GM23248 (cell line): ENCODE data around the gene CFAP20DC. TPM values are rescaled to one million over a fixed set of nuclear protein-coding genes. Genes with fewer than 3 reads are reported as not detected.

Source experiments
- DNase-seq: peaks from one replicate; pipeline ENCODE4 v3.0.0-alpha.2; 2015
- H2AFZ ChIP-seq: fragments of 200-600 bp; sonication (generic); 2 replicates; pipeline ENCODE4 v1.6.1; 2016; ENCODE audit warnings: antibody characterized with exemption
- H3F3A ChIP-seq: fragments of 200-600 bp; sonication (generic); 2 replicates; pipeline ENCODE4 v1.6.1; 2016; ENCODE audit warnings: mild to moderate bottlenecking, antibody characterized with exemption, mixed run types; ENCODE audit not compliant: insufficient read depth
- H3K27ac ChIP-seq: fragments of 200-600 bp; sonication (generic); 2 replicates; pipeline ENCODE4 v1.5.1; 2016; ENCODE audit warnings: mild to moderate bottlenecking
- H3K27me3 ChIP-seq: fragments of 200-600 bp; sonication (generic); replicated peaks from 2 replicates; pipeline ENCODE4 v1.6.1; 2016; ENCODE audit warnings: mild to moderate bottlenecking; ENCODE audit not compliant: insufficient read depth
- H3K36me3 ChIP-seq: fragments of 200-600 bp; sonication (generic); 2 replicates; pipeline ENCODE4 v1.6.1; 2016; ENCODE audit warnings: low read depth, mild to moderate bottlenecking
- H3K4me1 ChIP-seq: fragments of 200-600 bp; sonication (generic); 2 replicates; pipeline ENCODE4 v1.6.1; 2016; ENCODE audit warnings: mild to moderate bottlenecking; ENCODE audit not compliant: insufficient read depth
- H3K4me2 ChIP-seq: fragments of 200-600 bp; sonication (generic); one replicate; pipeline ENCODE4 v1.6.1; 2016; ENCODE audit warnings: mild to moderate bottlenecking; ENCODE audit not compliant: unreplicated experiment
- H3K4me3 ChIP-seq: fragments of 200-600 bp; sonication (generic); 2 replicates; pipeline ENCODE4 v1.5.1; 2016; ENCODE audit warnings: mild to moderate bottlenecking
- H3K79me2 ChIP-seq: fragments of 200-600 bp; sonication (generic); 2 replicates; pipeline ENCODE4 v1.6.1; 2016; ENCODE audit warnings: mild to moderate bottlenecking; ENCODE audit not compliant: insufficient read depth
- H3K9ac ChIP-seq: fragments of 200-600 bp; sonication (generic); 2 replicates; pipeline ENCODE4 v1.6.1; 2016; ENCODE audit warnings: mild to moderate bottlenecking
- H3K9me2 ChIP-seq: fragments of 200-600 bp; sonication (generic); 2 replicates; pipeline ENCODE4 v1.6.1; 2016; ENCODE audit warnings: mixed run types, mild to moderate bottlenecking, moderate library complexity; ENCODE audit not compliant: insufficient read depth
- H3K9me3 ChIP-seq: fragments of 200-600 bp; sonication (generic); one replicate; pipeline ENCODE4 v1.6.1; 2017; ENCODE audit warnings: low read depth
- H4K20me1 ChIP-seq: fragments of 200-600 bp; sonication (generic); 2 replicates; pipeline ENCODE4 v1.6.0; 2016; ENCODE audit not compliant: insufficient read depth
- EZH2 ChIP-seq: fragments of 200-600 bp; sonication (generic); IDR thresholded peaks from 2 replicates; pipeline ENCODE4 v1.6.1; 2018; ENCODE audit warnings: antibody characterized with exemption, mild to moderate bottlenecking; ENCODE audit not compliant: insufficient read depth, poor library complexity, severe bottlenecking
- EZH2phosphoT487 ChIP-seq: fragments of 200-600 bp; sonication (generic); IDR thresholded peaks from 2 replicates; pipeline ENCODE4 v1.6.1; 2018; ENCODE audit warnings: antibody characterized with exemption, moderate library complexity, mild to moderate bottlenecking, low read depth; ENCODE audit not compliant: insufficient read depth
- WGBS, 2 experiments: methylation state at CpG; one replicate each; pipeline ENCODE4 v1.1.6; 2015 to 2017; ENCODE audit warnings: low lambda C conversion rate in 2 of 2, low coverage in 1 of 2; ENCODE audit errors: missing lambda C conversion rate in 2 of 2; 5-methylcytosine and 5-hydroxymethylcytosine counted together
- in situ Hi-C: fragments of 300-500 bp; cut with MboI; formaldehyde crosslinking; loops from 2 replicates; pipeline ENCODE4 v1.15.0; 2020
- polyA plus RNA-seq: library from polyadenylated mRNA; unstranded; fragments of >200 nt; fragmentation: Nextera tagmentation; extraction: Ambion mirVana; gene quantifications from 2 replicates; pipeline ENCODE4 v1.2.1, GENCODE V29; 2016
- total RNA-seq: library from RNA; depleted of rRNA; stranded (reverse); fragments of >200 nt; shearing (Covaris generic); gene quantifications from 2 replicates; pipeline ENCODE4 v1.2.3, GENCODE V29; 2014

Gene CFAP20DC
- total and polyA plus RNA-seq, 2 experiments from 2014 or later = 1.9 to 2.9 TPM

GRCh38 chr3:58952128-58952917, 97.5 kb downstream of the CFAP20DC start:
- no peak overlapping the region for H3K27ac ChIP-seq
- H3K9me3 ChIP-seq = no peaks in the 10 kb centered on the region
- peak; percentile 33 for DNase-seq
- no peak overlapping the region for H3K9ac ChIP-seq
- no peaks in the 10 kb centered on the region for H3K9me2 ChIP-seq
- H3F3A ChIP-seq = 0 out of 2 replicates have a peak, but pooled peaks cover 12% of the 10 kb centered on the region
- peaks cover 9% of the 10 kb centered on the region; the same call in 1 of the 2 replicates for H3K4me1 ChIP-seq
- H3K4me3 ChIP-seq = no peak overlapping the region
- H3K4me2 ChIP-seq = no peak overlapping the region
- no peaks in the 10 kb centered on the region for H3K79me2 ChIP-seq
- H3K36me3 ChIP-seq = no peaks in the 10 kb centered on the region
- TF ChIP-seq EZH2 = no peak
- TF ChIP-seq EZH2phosphoT487 = no peak
- in situ Hi-C loops = no loop called here
- 79 to 90% methylated on average over 4 of the region's 4 CpGs for WGBS, 2 experiments
- no peak overlapping the region for H2AFZ ChIP-seq
- no peaks in the 10 kb centered on the region for H3K27me3 ChIP-seq
- no peaks in the 10 kb centered on the region for H4K20me1 ChIP-seq

DNA sequence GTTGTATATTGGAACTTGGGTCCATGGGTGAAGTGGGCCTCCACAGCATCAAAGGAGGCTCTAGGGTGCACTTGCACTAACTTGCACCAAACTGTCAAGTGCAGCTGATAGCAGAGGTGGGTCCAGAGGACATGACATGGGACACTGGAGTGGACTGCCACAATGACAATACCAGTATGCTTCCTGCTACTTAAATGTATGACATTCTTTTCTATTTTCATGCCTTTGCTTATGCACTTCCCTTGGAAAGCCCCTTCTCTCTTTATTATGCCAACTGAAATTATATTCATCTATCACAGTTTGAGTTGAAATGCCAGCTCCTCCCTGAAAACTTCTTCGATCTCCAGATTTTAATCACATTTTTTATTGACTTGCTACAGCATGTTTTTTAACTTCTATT, 101.8 kb downstream of the CFAP20DC start:
- H3K4me2 ChIP-seq = no peak overlapping the region
- no peaks in the 10 kb centered on the region for H4K20me1 ChIP-seq
- no peak overlapping the region for H3K4me3 ChIP-seq
- no peaks in the 10 kb centered on the region for H3K79me2 ChIP-seq
- in situ Hi-C loops = no loop called here
- no peak for DNase-seq
- no peaks in the 10 kb centered on the region for H3K36me3 ChIP-seq
- TF ChIP-seq EZH2phosphoT487 = no peak
- TF ChIP-seq EZH2 = no peak
- H3K27ac ChIP-seq = no peak overlapping the region
- H3F3A ChIP-seq = 0 out of 2 replicates have a peak, but pooled peaks cover 12% of the 10 kb centered on the region
- H3K27me3 ChIP-seq = no peaks in the 10 kb centered on the region
- H3K9ac ChIP-seq = no peak overlapping the region
- peaks cover 9% of the 10 kb centered on the region; the same call in 1 of the 2 replicates for H3K4me1 ChIP-seq
- no peaks in the 10 kb centered on the region for H3K9me2 ChIP-seq
- 89 to 97% methylated on average over 1 of the region's 1 CpG for WGBS, 2 experiments
- H3K9me3 ChIP-seq = no peaks in the 10 kb centered on the region
- no peak overlapping the region for H2AFZ ChIP-seq

DNA sequence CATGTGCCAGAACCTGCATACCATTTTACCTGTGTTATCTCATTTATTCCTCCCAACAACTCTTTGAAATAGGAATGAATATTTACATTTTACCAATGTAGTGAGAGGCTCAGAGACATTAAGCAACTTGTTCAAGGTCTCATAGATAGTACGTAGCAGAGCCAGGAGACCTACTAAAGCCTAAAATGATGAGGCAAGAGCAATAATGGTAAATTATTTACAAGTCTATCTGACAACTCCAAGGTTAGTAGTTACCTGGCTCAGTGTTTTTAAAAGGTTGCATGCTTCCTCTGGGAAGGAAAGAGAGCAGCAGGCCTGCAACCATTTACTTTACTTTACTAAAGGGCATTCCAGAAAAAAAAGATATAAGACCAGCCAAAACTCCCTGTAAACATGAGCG, 103.0 kb downstream of the CFAP20DC start:
- in situ Hi-C loops = no loop called here
- Histone ChIP-seq H3K9me2 (no peaks in the 10 kb centered on the region), H3F3A (0 out of 2 replicates have a peak, but pooled peaks cover 1% of the 10 kb centered on the region), H4K20me1 (no peaks in the 10 kb centered on the region), H3K9ac (no peak overlapping the region), H3K79me2 (no peaks in the 10 kb centered on the region), H3K4me3 (no peak overlapping the region), H3K4me2 (no peak overlapping the region), H3K27ac (no peak overlapping the region), H3K4me1 (no peaks in the 10 kb centered on the region), H3K9me3 (no peaks in the 10 kb centered on the region), H3K36me3 (no peaks in the 10 kb centered on the region), H3K27me3 (no peaks in the 10 kb centered on the region), H2AFZ (no peak overlapping the region)
- TF ChIP-seq EZH2 = no peak
- no peak for TF ChIP-seq EZH2phosphoT487
- DNase-seq = no peak
- WGBS, 2 experiments = 90 to 95% methylated on average over 2 of the region's 2 CpGs

DNA sequence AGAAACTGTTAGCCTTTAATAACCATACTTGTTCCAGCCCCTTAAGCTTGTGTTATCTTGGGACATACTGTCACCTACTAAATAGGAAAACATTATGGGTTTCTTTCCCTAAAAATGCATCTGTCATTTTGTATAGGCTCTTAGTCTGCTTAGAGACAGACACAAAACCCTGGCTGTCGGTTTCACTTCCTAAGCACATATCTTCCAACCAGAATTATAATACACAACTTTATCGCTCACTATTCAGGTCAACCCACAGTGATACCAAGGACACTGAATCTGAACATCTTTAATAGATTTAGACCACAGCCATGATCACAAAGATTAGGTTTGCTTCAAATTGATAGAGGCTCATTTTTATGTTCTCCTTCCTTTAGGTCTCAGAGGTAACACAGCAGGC, 111.8 kb downstream of the CFAP20DC start:
- Histone ChIP-seq H3K4me1 (no peaks in the 10 kb centered on the region), H4K20me1 (no peaks in the 10 kb centered on the region), H3K4me2 (no peak overlapping the region), H3K79me2 (no peaks in the 10 kb centered on the region), H3K9me2 (no peaks in the 10 kb centered on the region), H3K4me3 (no peak overlapping the region), H2AFZ (no peak overlapping the region), H3K36me3 (no peaks in the 10 kb centered on the region), H3K27ac (no peak overlapping the region), H3K27me3 (no peaks in the 10 kb centered on the region), H3K9me3 (no peaks in the 10 kb centered on the region), H3K9ac (no peak overlapping the region), H3F3A (no peaks in the 10 kb centered on the region)
- DNase-seq = no peak
- in situ Hi-C loops = no loop called here
- TF ChIP-seq EZH2phosphoT487 (no peak), EZH2 (no peak)
- WGBS, 2 experiments = 95 to 97% methylated on average over 2 of the region's 2 CpGs
